Activated CD4-positive, CD25-positive, alpha-beta regulatory T cell (primary cell): Measurements from ENCODE around the gene PLK5.
"Not testable (repeated sequence)": the region's sequence is repeated elsewhere in the genome, so short reads cannot be mapped to it uniquely, and the experiment has no call there.

Experiments
- DNase-seq, 4 experiments: peaks; one replicate each; lab custom pipeline; 2025; lab: John Stamatoyannopoulos, UW

The PLK5 gene

GRCh38 chr19:1525343-1525742 lies 1.5 kb downstream of the PLK5 start:
- no peak for DNase-seq

GRCh38 chr19:1526066-1526778 lies 2.3 kb downstream of the PLK5 start:
- no peak for DNase-seq

GRCh38 chr19:1526979-1527649 lies 3.2 kb downstream of the PLK5 start:
- DNase-seq, result no peak

GRCh38 chr19:1527650-1528309 lies 3.9 kb downstream of the PLK5 start:
- no peak for DNase-seq

- DNase-seq, result no peak
Measured at GRCh38 chr19:1528596-1529429, 4.9 kb downstream of the PLK5 start.

GRCh38 chr19:1529430-1529816 lies 5.5 kb downstream of the PLK5 start:
- no peak for DNase-seq

GRCh38 chr19:1530856-1531255 lies 7.0 kb downstream of the PLK5 start:
- not testable (repeated sequence) for DNase-seq

- DNase-seq, result no peak
Measured at GRCh38 chr19:1531587-1531986, 7.7 kb downstream of the PLK5 start.

- no peak for DNase-seq
Measured at GRCh38 chr19:1532003-1532402, 8.1 kb downstream of the PLK5 start.

- no peak for DNase-seq
Measured at GRCh38 chr19:1533510-1534150, 9.8 kb downstream of the PLK5 start.

- no peak for DNase-seq
Measured at GRCh38 chr19:1534972-1535371, 11.1 kb downstream of the PLK5 start.

- not testable (repeated sequence) for DNase-seq
Measured at GRCh38 chr19:1535699-1536098, 11.8 kb downstream of the PLK5 start.

GRCh38 chr19:1538978-1539377 lies 15.1 kb downstream of the PLK5 start:
- no peak for DNase-seq

GRCh38 chr19:1539749-1540148 lies 15.9 kb downstream of the PLK5 start:
- DNase-seq, result not testable (repeated sequence)

GRCh38 chr19:1540365-1540925 lies 16.6 kb downstream of the PLK5 start:
- DNase-seq, result no peak

- no peak for DNase-seq
Measured at GRCh38 chr19:1549332-1549945, 25.6 kb downstream of the PLK5 start.

GRCh38 chr19:1551068-1552040 lies 27.5 kb downstream of the PLK5 start:
- no peak for DNase-seq

- DNase-seq, result no peak
Measured at GRCh38 chr19:1553415-1553814, 29.5 kb downstream of the PLK5 start.

- DNase-seq, result no peak
Measured at GRCh38 chr19:1554968-1555367, 31.1 kb downstream of the PLK5 start.
